Hepatocyte (in vitro differentiated cells): ENCODE measurements around the gene KBTBD4. TPM values are rescaled to one million over a fixed set of nuclear protein-coding genes. Genes with fewer than 3 reads are reported as not detected.

Experiments
- DNase-seq: peaks from one replicate; pipeline ENCODE4 v3.0.0-alpha.2; 2016; ENCODE audit warnings: low spot score
- H2AFZ ChIP-seq: fragments of 200-600 bp; sonication (generic); 2 replicates; pipeline ENCODE4 v1.6.0; 2016; ENCODE audit warnings: antibody characterized with exemption, mild to moderate bottlenecking
- H3K27ac ChIP-seq: fragments of 200-600 bp; sonication (generic); 2 replicates; pipeline ENCODE4 v1.5.1; 2016; ENCODE audit warnings: mild to moderate bottlenecking
- H3K27me3 ChIP-seq: fragments of 200-600 bp; sonication (generic); 2 replicates; pipeline ENCODE4 v1.6.1; 2016
- H3K36me3 ChIP-seq: fragments of 200-600 bp; sonication (generic); replicated peaks from 2 replicates; pipeline ENCODE4 v1.5.1; 2016; ENCODE audit warnings: low read depth; ENCODE audit not compliant: insufficient read depth
- H3K4me1 ChIP-seq: fragments of 200-600 bp; sonication (generic); 2 replicates; pipeline ENCODE4 v1.5.1; 2016; ENCODE audit warnings: mild to moderate bottlenecking, moderate library complexity; ENCODE audit not compliant: insufficient read depth
- H3K4me2 ChIP-seq: fragments of 200-600 bp; sonication (generic); 2 replicates; pipeline ENCODE4 v1.6.0; 2016
- H3K4me3 ChIP-seq: fragments of 200-600 bp; sonication (generic); 2 replicates; pipeline ENCODE4 v1.5.1; 2016; ENCODE audit warnings: mild to moderate bottlenecking
- H3K79me2 ChIP-seq: fragments of 200-600 bp; sonication (generic); 2 replicates; pipeline ENCODE4 v1.6.0; 2017; ENCODE audit warnings: mild to moderate bottlenecking
- H3K9me2 ChIP-seq: fragments of 200-600 bp; sonication (generic); replicated peaks from 2 replicates; pipeline ENCODE4 v1.6.0; 2017; ENCODE audit warnings: mild to moderate bottlenecking; ENCODE audit not compliant: insufficient read depth
- H3K9me3 ChIP-seq: fragments of 200-600 bp; sonication (generic); 2 replicates; pipeline ENCODE4 v1.5.1; 2016; ENCODE audit warnings: low read depth, mild to moderate bottlenecking
- H4K20me1 ChIP-seq: fragments of 200-600 bp; sonication (generic); 2 replicates; pipeline ENCODE4 v1.6.0; 2016; ENCODE audit warnings: mild to moderate bottlenecking; ENCODE audit not compliant: insufficient read depth, poor library complexity, severe bottlenecking
- CTCF ChIP-seq: fragments of 200-600 bp; sonication (generic); IDR thresholded peaks from 2 replicates; pipeline ENCODE4 v1.5.1; 2016; ENCODE audit warnings: antibody characterized with exemption, mild to moderate bottlenecking; ENCODE audit not compliant: poor library complexity
- EZH2 ChIP-seq: fragments of 200-600 bp; sonication (generic); IDR thresholded peaks from 2 replicates; pipeline ENCODE4 v1.6.1; 2016; ENCODE audit warnings: antibody characterized with exemption, mild to moderate bottlenecking, borderline replicate concordance
- EZH2phosphoT487 ChIP-seq: fragments of 200-600 bp; sonication (generic); IDR thresholded peaks from one replicate; pipeline ENCODE4 v1.6.1; 2018; ENCODE audit warnings: antibody characterized with exemption, mild to moderate bottlenecking, low read depth, moderate library complexity; ENCODE audit not compliant: unreplicated experiment, severe bottlenecking
- WGBS: methylation state at CpG from one replicate; pipeline ENCODE4 v1.1.6; 2016; ENCODE audit warnings: low lambda C conversion rate; ENCODE audit errors: missing lambda C conversion rate; 5-methylcytosine and 5-hydroxymethylcytosine counted together
- polyA plus RNA-seq: library from polyadenylated mRNA; unstranded; fragments of >200 nt; fragmentation: Nextera tagmentation; extraction: Ambion mirVana; gene quantifications from 2 replicates; pipeline ENCODE4 v1.2.1, GENCODE V29; 2016
- total RNA-seq: library from RNA; depleted of rRNA; stranded (reverse); fragments of >200 nt; gene quantifications from 2 replicates; pipeline ENCODE4 v1.2.3, GENCODE V29; 2014

KBTBD4 gene
- total and polyA plus RNA-seq, 2 experiments from 2014 or later = 14.6 to 18.2 TPM

- 31% methylated on average over 5 of the region's 5 CpGs for WGBS
- Histone ChIP-seq H3K27ac (no peak overlapping the region), H3K36me3 (no peaks in the 10 kb centered on the region), H3K79me2 (no peaks in the 10 kb centered on the region), H3K27me3 (no peaks in the 10 kb centered on the region), H3K9me3 (no peaks in the 10 kb centered on the region), H3K4me2 (no peak overlapping the region), H2AFZ (no peak overlapping the region), H3K4me1 (no peaks in the 10 kb centered on the region), H3K4me3 (no peak overlapping the region), H3K9me2 (no peaks in the 10 kb centered on the region), H4K20me1 (no peaks in the 10 kb centered on the region)
- TF ChIP-seq CTCF = no peak
- no peak for TF ChIP-seq EZH2
- DNase-seq = no peak
Observed at GRCh38 chr11:47606731-47607130, 28.0 kb upstream of the KBTBD4 start.

GRCh38 chr11:47605921-47606320 lies 27.2 kb upstream of the KBTBD4 start:
- no peaks in the 10 kb centered on the region for H3K9me2 ChIP-seq
- H3K4me1 ChIP-seq = no peaks in the 10 kb centered on the region
- no peak for DNase-seq
- TF ChIP-seq EZH2phosphoT487 = no peak
- TF ChIP-seq EZH2 = no peak
- TF ChIP-seq CTCF = no peak
- no peak overlapping the region for H3K4me3 ChIP-seq
- H3K36me3 ChIP-seq = no peaks in the 10 kb centered on the region
- H3K27ac ChIP-seq = no peak overlapping the region
- H3K9me3 ChIP-seq = no peaks in the 10 kb centered on the region
- no peaks in the 10 kb centered on the region for H3K27me3 ChIP-seq
- no peaks in the 10 kb centered on the region for H4K20me1 ChIP-seq
- WGBS = 36% methylated on average over 3 of the region's 3 CpGs
- no peak overlapping the region for H3K4me2 ChIP-seq
- H2AFZ ChIP-seq = no peak overlapping the region
- H3K79me2 ChIP-seq = no peaks in the 10 kb centered on the region

DNA sequence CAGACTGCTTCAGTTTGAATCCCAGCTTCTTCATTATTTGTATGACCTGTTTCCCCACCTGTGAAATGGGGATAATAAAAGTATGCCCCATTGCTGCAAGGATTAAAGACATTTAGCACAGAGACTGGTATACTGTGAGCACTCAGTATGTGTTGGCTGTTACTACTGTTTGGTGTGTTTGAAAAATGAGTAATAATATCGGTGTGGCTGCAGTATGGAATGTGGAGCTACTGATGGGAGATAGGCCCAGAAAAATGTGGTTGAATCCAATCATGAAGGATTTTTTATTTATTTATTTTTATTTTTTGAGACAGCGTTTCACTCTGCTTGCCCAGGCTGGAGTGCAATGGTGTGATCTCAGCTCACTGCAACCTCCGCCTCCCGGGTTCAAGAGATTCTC lies 24.5 kb upstream of the KBTBD4 start:
- Histone ChIP-seq H3K4me2 (no peak overlapping the region), H3K79me2 (no peaks in the 10 kb centered on the region), H3K4me3 (no peak overlapping the region), H3K36me3 (no peaks in the 10 kb centered on the region), H3K27me3 (no peaks in the 10 kb centered on the region), H4K20me1 (no peaks in the 10 kb centered on the region), H3K4me1 (no peaks in the 10 kb centered on the region), H2AFZ (no peak overlapping the region), H3K9me3 (no peaks in the 10 kb centered on the region), H3K9me2 (no peaks in the 10 kb centered on the region), H3K27ac (no peak overlapping the region)
- DNase-seq = no peak
- 94% methylated on average over 4 of the region's 4 CpGs for WGBS
- TF ChIP-seq EZH2phosphoT487 (no peak), EZH2 (no peak), CTCF (no peak)

DNA sequence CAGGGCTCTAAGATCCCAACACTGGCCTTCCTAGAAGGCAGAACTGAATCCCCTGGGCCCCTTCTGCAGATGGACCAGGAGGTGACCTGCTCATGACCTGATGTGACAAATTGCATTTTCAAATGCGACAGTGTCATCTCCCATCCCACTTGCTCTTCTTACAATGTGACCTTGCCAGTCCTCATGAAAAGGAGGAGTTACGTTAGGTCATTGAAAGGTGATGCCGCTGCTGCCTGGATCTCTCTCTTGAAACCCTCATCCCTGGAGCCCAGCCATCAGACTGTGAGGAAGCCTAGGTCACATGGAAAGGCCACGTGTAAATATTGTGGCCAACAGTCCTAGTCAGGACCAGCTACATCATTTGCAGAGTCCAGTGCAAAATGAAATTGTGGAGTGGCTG lies 21.1 kb upstream of the KBTBD4 start:
- no peak for DNase-seq
- Histone ChIP-seq H4K20me1 (no peaks in the 10 kb centered on the region), H2AFZ (no peak overlapping the region), H3K4me2 (no peak overlapping the region), H3K9me3 (no peaks in the 10 kb centered on the region), H3K27ac (no peak overlapping the region), H3K27me3 (peaks cover 14% of the 10 kb centered on the region), H3K4me1 (no peaks in the 10 kb centered on the region), H3K79me2 (no peaks in the 10 kb centered on the region), H3K4me3 (no peak overlapping the region), H3K9me2 (no peaks in the 10 kb centered on the region), H3K36me3 (no peaks in the 10 kb centered on the region)
- WGBS = 86% methylated on average over 4 of the region's 4 CpGs
- TF ChIP-seq CTCF = no peak
- no peak for TF ChIP-seq EZH2
- no peak for TF ChIP-seq EZH2phosphoT487
